GM19397 (cell line): Measurements from ENCODE around the gene HDC.

Experiments
- ATAC-seq: cut with Tn5 transposase; IDR thresholded peaks from one replicate; pipeline ENCODE4 v1.9.1; 2021; ENCODE audit warnings: mild to moderate bottlenecking, moderate library complexity; ENCODE audit not compliant: unreplicated experiment

HDC gene

GRCh38 chr15:50265620-50266019 is at the start of gene HDC:
Gene HDC, minus strand, starts transcription at chr15:50265726. Its CDS starts 103 bp downstream, at chr15:50265623.
- no peak for ATAC-seq

GRCh38 chr15:50312636-50313035 is 47.1 kb upstream of the HDC start:
- no peak for ATAC-seq

- no peak for ATAC-seq
Observed at GRCh38 chr15:50307799-50308198, 42.3 kb upstream of the HDC start.

GRCh38 chr15:50304836-50305235 is 39.3 kb upstream of the HDC start:
- ATAC-seq, result no peak

- no peak for ATAC-seq
Observed at GRCh38 chr15:50302581-50302980, 37.1 kb upstream of the HDC start.

DNA sequence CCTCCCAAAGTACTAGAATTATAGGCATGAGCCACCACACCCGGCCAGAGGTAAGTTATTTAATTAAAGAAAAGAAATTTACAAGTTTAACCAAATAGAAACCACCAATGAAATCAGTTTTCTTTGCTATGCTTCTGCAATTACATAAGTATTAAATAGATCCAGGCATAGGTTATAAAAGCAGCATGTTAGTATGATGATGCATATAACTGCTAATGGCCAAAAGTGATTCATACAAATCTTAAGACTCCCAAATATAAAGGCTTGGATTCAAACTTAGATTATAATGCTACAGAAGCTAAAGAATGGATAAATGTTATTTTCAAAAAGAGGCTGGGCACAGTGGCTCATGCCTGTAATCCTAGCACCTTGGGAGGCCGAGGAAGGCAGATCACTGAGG is 32.8 kb upstream of the HDC start:
- no peak for ATAC-seq

- no peak for ATAC-seq
Observed at GRCh38 chr15:50295966-50296365, 30.4 kb upstream of the HDC start.

- ATAC-seq, result no peak
Observed at GRCh38 chr15:50289749-50290148, 24.2 kb upstream of the HDC start.

DNA sequence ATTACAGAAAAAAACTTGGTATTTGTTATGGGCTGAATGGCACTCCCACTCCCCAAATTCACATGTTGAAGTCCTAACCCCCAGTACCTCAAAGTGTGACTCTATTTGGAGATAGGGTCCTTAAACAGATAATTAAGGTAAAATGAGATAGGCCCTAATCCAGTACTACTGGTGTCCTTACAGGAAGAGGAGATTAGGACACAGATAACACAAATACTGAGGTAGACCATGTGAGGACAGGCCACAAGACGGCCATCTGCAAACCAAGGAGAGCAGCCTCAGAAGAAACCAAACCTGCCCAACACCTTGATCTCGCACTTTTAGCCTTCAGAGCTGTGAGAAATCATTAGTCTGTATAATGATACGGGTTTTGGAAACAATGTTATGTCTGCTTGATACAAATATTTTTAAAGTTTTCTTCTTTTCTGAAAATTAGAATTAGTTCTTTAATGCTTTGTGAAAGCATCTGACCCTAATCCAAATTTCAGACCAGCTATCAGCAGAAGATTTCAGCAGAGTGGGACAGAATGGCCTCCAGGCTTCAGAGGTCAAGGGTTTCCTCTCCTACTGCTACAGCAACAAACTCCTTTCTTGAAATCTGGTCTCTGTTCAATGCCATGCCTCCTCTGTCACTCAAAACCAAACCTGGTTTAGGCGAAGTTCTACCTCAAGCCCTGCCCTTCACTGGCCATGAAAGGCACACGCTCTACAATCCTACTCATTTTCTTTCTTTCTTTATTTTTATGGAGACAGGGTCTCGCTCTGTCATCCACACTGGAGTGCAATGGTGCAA is 22.0 kb upstream of the HDC start:
- ATAC-seq, result no peak

GRCh38 chr15:50281427-50281826 is 15.9 kb upstream of the HDC start:
- no peak for ATAC-seq

DNA sequence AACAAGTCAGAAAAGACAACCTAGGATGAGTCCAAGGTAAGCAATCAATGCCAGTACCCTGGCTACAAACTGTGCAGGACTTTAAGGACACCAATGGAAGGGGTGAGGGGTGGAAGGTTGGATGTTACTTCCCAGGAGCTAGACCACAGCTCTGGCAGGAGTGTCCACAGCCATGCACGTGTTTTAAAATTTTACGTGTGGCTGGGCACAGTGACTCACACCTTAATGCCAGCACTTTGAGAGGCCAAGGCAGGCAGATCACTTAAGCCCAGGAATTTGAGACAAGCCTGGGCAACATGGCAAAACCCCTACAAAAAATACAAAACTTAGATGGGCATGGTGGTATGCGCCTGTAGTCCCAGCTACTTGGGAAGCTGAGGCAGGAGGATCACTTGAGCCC is 14.7 kb upstream of the HDC start:
- ATAC-seq, result no peak

- no peak for ATAC-seq
Observed at GRCh38 chr15:50278496-50278895, 13.0 kb upstream of the HDC start.

DNA sequence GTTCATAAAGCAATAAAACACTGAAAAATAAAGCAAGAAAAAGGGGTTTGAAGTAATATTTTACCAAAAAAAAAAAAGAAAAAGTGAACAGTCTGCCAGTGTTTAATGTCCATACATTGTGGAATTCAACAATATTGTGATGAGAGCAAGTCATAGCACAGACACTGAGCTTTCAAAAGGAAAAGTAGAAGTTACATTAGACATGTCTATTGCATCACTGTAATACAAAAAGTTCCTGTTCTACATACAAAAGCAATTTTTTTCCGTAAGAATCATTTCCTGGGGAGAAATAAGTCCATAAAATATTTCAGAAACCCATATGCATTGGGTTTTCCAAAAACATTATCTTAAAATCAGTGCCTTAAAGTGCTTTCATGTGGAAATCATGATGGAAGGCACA is 11.8 kb upstream of the HDC start:
- no peak for ATAC-seq

DNA sequence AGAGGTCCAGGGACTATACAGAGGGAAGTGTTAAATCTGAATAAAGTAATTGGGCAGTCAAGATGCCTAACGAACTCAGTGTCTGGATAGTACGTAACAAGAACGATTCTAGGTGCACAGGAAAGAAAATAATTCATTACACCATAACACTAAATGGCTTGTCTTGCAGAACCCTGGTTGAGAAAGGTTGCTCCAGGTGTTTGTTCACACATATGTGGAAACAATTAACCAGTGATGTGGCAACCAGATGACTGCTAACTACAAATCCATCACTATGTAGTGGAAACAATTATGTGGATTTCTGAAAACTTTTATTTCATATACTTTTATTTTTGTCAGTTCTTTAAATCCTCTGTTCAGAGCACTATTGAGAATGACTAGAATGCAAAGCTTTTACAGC is 10.4 kb upstream of the HDC start:
- no peak for ATAC-seq

- no peak for ATAC-seq
Observed at GRCh38 chr15:50275091-50275490, 9.6 kb upstream of the HDC start.

- no peak for ATAC-seq
Observed at GRCh38 chr15:50267577-50267976, 2.1 kb upstream of the HDC start.

DNA sequence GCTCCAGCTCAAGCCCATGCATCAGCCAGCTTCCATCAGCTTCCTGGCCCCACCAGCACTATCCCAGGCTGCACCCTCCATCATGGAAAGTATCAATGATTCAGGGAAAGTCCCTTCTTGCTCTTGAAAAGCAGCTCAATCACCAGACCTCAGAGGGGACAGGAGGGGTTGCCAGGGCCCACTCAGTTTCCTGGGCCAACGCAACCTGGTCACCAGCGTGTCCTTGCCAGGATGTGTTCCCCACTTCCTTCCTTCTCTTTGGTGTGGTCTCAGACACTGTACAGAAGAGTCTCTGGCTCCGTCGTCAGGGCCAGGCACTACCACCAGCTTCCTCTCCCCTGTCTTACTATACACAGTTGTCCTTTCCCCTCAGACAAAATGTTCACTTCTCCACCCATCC is 3.0 kb downstream of the HDC start:
- no peak for ATAC-seq

GRCh38 chr15:50261981-50262380 is 3.5 kb downstream of the HDC start:
- ATAC-seq, result no peak

GRCh38 chr15:50260969-50261496 is 4.5 kb downstream of the HDC start:
- ATAC-seq, result no peak

- ATAC-seq, result no peak
Observed at GRCh38 chr15:50259276-50259675, 6.2 kb downstream of the HDC start.

GRCh38 chr15:50257924-50258323 is 7.6 kb downstream of the HDC start:
- no peak for ATAC-seq

DNA sequence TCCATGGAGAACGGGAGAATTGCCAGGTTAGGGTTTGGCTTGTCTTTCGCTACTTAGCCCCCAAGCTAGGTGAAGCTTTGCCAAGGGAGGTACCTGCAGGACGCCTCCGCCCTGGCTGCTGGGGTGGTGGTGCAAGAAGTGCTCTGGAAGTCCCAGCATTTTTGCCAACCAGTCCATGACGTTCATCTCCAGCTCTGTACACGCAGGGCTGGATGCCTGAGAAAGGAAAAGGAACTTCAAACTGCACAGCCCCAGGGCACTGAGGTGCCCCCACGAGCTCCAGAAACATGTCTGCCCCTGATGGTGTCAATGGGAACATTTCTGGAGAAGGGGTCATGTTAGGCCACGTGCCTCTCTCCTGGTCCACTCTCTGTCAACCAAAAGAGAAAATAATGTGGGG is 8.2 kb downstream of the HDC start:
- no peak for ATAC-seq
